Tibial artery (tissue), 4 donors: ENCODE results near the gene LAPTM4A.
A peak's percentile ranks its signal among the peaks of the same experiment; 100 is the strongest.

ENCODE experiments used
- DNase-seq, 2 donors: peaks; one replicate each; pipeline ENCODE4 v3.0.0-alpha.2; 2019
- H3K27ac ChIP-seq, 2 donors: fragments of 200-600 bp; sonication (generic) in 1 of 2; 1 replicate in 1 of 2; 2 replicates in 1 of 2; pipeline ENCODE4 v1.5.1; 2018 to 2019; ENCODE audit warnings: mild to moderate bottlenecking in 1 of 2
- H3K27me3 ChIP-seq, 2 donors: fragments of 200-600 bp; sonication (generic) in 1 of 2; one replicate each; pipeline versions ENCODE4 v1.5.1 to v1.6.0; 2016 to 2019
- H3K36me3 ChIP-seq, 3 donors: fragments of 200-600 bp; sonication (generic) in 2 of 3; one replicate each; pipeline ENCODE4 v1.5.1; 2016 to 2019; ENCODE audit warnings: mild to moderate bottlenecking in 2 of 3
- H3K4me1 ChIP-seq, 4 donors: fragments of 200-600 bp; sonication (generic) in 2 of 4; 1 replicate in 3 of 4; 2 replicates in 1 of 4; pipeline ENCODE4 v1.5.1; 2016 to 2019
- H3K4me3 ChIP-seq, 2 donors: fragments of 200-600 bp; sonication (generic) in 1 of 2; 1 replicate in 1 of 2; 2 replicates in 1 of 2; pipeline ENCODE4 v1.5.1; 2018 to 2019; ENCODE audit warnings: mild to moderate bottlenecking in 2 of 2
- H3K9me3 ChIP-seq, 3 donors: fragments of 200-600 bp; sonication (generic) in 1 of 3; one replicate each; pipeline ENCODE4 v1.5.1; 2016 to 2019
- CTCF ChIP-seq, 2 experiments: fragments of 200-600 bp in 1 of 2; fragments of 450-650 bp in 1 of 2; IDR thresholded peaks; one replicate each; pipeline ENCODE4 v1.5.1; 2017 to 2019; ENCODE audit warnings: antibody characterized with exemption in 2 of 2, mild to moderate bottlenecking in 1 of 2, moderate library complexity in 1 of 2
- intact Hi-C: fragments of 100-400 bp; cut with DNase I; formaldehyde crosslinking; loops from one replicate; pipeline ENCODE4 v1.15.0; 2023; ENCODE audit warnings: low total_unique reads

The LAPTM4A gene

DNA sequence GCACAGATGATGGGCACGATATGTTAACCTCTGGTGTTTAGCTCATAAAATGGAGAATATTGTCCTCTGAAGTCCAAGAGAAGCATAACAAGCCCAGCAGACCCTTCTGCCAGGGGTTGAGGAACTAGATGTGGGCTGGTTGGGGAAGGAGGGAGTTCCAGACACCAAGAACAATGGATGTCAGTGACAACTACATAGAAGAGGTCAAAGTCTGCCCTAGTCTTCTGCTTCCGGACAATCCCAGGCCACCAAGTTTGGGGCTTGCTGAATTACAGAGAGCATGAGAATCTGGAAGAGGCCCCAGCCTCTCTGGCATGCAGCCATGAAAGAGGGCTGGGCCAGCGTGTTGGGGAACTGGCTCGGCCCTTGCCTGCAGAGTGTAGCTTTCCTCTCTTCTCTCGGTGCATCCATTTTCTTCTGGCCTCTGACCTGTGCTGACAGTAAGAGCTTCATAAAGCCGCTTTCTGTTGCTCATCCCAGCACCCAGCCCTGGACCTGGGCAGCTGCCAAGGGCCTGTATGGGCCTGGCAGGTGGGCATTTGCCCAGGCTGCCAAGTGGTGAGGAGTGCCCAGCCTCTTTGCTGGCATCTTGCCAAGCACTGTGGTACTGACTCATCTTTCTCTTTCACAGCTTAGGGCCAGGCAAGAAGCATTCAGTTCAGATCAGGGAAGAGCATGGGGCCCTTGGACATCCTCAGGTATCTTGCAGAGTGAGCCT is 14.6 kb upstream of the LAPTM4A start:
- Histone ChIP-seq H3K27ac (no peak overlapping the region), H3K27me3 (no peaks in the 10 kb centered on the region), H3K4me1 (peaks cover 0 to 25% (median 6%) of the 10 kb centered on the region in 4 donors), H3K9me3 (no peaks in the 10 kb centered on the region), H3K36me3 (no peaks in the 10 kb centered on the region), H3K4me3 (no peak overlapping the region)
- TF ChIP-seq CTCF (IDR thresholded peaks at IDR 0.05), result no peak
- intact Hi-C loops, result no loop called here
- DNase-seq, result no peak

DNA sequence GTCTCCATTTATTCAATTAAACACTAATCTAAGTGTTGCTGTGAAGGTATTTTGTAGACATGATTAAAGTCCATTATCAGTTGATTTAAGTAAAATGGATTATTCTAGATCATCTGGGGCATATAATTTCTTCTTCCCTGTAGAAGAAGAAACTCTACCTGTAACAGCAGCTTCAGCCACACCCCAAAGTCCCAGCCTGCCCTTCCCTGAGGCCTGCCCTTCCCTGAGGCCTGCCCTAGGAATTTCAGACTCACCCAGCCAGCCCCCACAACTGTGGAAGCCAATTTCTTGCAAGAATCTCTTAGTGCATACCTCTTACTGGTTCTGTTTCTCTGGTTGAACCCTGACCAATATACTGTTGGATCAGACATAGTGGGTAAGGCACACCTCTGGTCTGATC is 13.4 kb upstream of the LAPTM4A start:
- no peaks in the 10 kb centered on the region for H3K9me3 ChIP-seq
- no peak for DNase-seq
- no peak for TF ChIP-seq CTCF (IDR thresholded peaks at IDR 0.05)
- H3K4me3 ChIP-seq, result no peak overlapping the region
- no peaks in the 10 kb centered on the region for H3K27me3 ChIP-seq
- peaks cover 0 to 25% (median 6%) of the 10 kb centered on the region in 4 donors for H3K4me1 ChIP-seq
- H3K27ac ChIP-seq, result no peak overlapping the region
- H3K36me3 ChIP-seq, result no peaks in the 10 kb centered on the region
- intact Hi-C loops, result no loop called here

DNA sequence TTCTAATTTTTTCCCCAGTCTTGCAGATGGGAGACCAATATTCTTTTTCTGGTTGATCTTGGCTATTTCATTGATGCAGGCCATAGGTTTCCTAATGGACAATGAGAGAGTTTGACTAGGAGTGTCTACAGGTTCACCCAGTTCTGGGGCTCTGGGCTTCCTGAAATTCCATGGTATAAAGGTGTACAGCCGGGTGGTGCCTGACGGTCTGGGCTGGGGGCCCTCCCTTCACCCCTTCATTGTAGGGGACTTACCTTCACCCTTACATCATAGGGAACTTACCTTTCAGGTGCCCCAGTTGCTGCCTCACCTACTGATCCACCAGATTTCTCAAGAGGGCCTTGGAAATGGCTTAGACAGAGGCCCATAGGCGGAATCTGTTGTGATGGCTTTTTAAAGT is 13.0 kb upstream of the LAPTM4A start:
- Histone ChIP-seq H3K4me1 (peaks cover 0 to 25% (median 6%) of the 10 kb centered on the region in 4 donors), H3K27ac (no peak overlapping the region), H3K36me3 (no peaks in the 10 kb centered on the region), H3K9me3 (no peaks in the 10 kb centered on the region), H3K27me3 (no peaks in the 10 kb centered on the region), H3K4me3 (no peak overlapping the region)
- DNase-seq, result no peak
- no peak for TF ChIP-seq CTCF (IDR thresholded peaks at IDR 0.05)
- intact Hi-C loops, result no loop called here

DNA sequence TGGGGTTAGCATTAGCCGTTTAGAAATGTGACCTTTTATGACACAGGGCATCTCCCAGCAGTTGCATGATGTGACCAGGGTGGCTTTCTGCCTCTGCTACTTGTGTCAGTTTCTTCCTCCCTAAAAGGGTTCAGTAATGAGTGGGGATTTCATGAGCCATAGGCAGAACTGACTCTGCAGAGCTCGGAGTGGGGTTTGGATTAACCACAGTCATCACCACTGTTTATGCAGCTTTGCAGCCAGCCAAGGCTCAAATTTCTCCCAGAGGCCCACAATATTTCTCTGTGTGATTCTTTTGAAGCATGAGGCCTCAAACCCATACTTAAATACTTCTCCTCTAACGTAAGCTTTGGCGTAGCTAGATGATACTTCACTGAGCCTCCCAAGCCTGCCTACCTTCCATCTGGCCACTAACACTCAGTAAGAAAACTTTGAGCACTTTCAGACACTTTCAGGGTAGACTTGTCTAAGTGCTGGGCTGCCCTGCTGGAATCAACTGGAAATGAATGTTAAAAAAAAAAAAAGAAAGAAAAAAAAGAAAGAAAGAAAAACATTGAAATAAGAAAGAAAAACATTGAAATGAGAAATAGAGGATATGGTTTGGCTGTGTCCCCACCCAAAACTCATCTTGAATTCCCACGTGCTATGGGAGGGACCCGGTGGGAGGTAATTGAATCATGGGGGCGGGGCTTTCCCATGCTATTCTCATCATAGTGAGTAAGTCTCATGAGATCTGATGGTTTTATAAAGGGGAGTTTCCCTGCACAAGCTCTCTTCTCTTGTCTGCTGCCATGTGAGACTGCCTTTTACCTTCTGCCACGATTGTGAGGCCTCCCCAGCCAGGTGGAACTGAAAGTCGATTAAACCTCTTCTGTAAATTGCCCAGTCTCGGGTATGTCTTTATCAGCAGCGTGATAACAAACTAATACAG is 11.5 kb upstream of the LAPTM4A start:
- Histone ChIP-seq H3K4me3 (no peak overlapping the region), H3K36me3 (no peaks in the 10 kb centered on the region), H3K9me3 (no peaks in the 10 kb centered on the region), H3K4me1 (peaks cover 0 to 25% (median 6%) of the 10 kb centered on the region in 4 donors), H3K27me3 (no peaks in the 10 kb centered on the region), H3K27ac (peak overlapping the region; percentile 58 to 75)
- TF ChIP-seq CTCF (IDR thresholded peaks at IDR 0.05), result no peak
- intact Hi-C loops, result no loop called here
- peak; percentile 76 to 86 for DNase-seq

GRCh38 chr2:20061940-20062339 is 10.5 kb upstream of the LAPTM4A start:
- TF ChIP-seq CTCF (IDR thresholded peaks at IDR 0.05), result no peak
- H3K4me3 ChIP-seq, result no peak overlapping the region
- peaks cover 0 to 25% (median 6%) of the 10 kb centered on the region in 4 donors for H3K4me1 ChIP-seq
- H3K27ac ChIP-seq, result peak overlapping the region; percentile 58 to 75
- DNase-seq, result no peak
- H3K36me3 ChIP-seq, result no peaks in the 10 kb centered on the region
- H3K27me3 ChIP-seq, result no peaks in the 10 kb centered on the region
- intact Hi-C loops, result no loop called here
- H3K9me3 ChIP-seq, result no peaks in the 10 kb centered on the region
